ENCODE results near the gene PPP1R3G. TPM values are rescaled to one million over a fixed set of nuclear protein-coding genes. Genes with fewer than 3 reads are reported as not detected.

Gene PPP1R3G
- total and polyA plus RNA-seq, 2 of the 13 experiments (the other 11 are each of a cell fraction or from before 2014, with no cell fraction given): 1.2 to 1.3 TPM

- TF ChIP-seq MXD3 (CRISPR knock-in tag; IDR thresholded peaks at IDR 0.05): peak; percentile 43; the same call in 1 of the 2 replicates
- no peak for TF ChIP-seq ZNF326 (CRISPR knock-in tag; IDR thresholded peaks at IDR 0.05; ENCODE audit: borderline replicate concordance)
- no peak for TF ChIP-seq THYN1 (CRISPR knock-in tag; IDR thresholded peaks at IDR 0.05; ENCODE audit: borderline replicate concordance, low read depth)
- TF ChIP-seq SMC3 (IDR thresholded peaks at IDR 0.05; ENCODE audit: low read length): no peak
- TF ChIP-seq KDM5A (IDR thresholded peaks at IDR 0.05; ENCODE audit: borderline replicate concordance, low read length): no peak
- no peak for TF ChIP-seq POLR2G (IDR thresholded peaks at IDR 0.05; ENCODE audit: low read depth, low read length)
- peak; percentile 62 for TF ChIP-seq NR2C2 (CRISPR knock-in tag; IDR thresholded peaks at IDR 0.05; ENCODE audit: borderline replicate concordance)
- TF ChIP-seq, protein P1, sequence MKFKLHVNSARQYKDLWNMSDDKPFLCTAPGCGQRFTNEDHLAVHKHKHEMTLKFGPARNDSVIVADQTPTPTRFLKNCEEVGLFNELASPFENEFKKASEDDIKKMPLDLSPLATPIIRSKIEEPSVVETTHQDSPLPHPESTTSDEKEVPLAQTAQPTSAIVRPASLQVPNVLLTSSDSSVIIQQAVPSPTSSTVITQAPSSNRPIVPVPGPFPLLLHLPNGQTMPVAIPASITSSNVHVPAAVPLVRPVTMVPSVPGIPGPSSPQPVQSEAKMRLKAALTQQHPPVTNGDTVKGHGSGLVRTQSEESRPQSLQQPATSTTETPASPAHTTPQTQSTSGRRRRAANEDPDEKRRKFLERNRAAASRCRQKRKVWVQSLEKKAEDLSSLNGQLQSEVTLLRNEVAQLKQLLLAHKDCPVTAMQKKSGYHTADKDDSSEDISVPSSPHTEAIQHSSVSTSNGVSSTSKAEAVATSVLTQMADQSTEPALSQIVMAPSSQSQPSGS (CRISPR knock-in tag; IDR thresholded peaks at IDR 0.05): no peak
- no peak for TF ChIP-seq ZNF550 (CRISPR knock-in tag; IDR thresholded peaks at IDR 0.05; ENCODE audit: borderline replicate concordance)
- TF ChIP-seq, protein P2, sequence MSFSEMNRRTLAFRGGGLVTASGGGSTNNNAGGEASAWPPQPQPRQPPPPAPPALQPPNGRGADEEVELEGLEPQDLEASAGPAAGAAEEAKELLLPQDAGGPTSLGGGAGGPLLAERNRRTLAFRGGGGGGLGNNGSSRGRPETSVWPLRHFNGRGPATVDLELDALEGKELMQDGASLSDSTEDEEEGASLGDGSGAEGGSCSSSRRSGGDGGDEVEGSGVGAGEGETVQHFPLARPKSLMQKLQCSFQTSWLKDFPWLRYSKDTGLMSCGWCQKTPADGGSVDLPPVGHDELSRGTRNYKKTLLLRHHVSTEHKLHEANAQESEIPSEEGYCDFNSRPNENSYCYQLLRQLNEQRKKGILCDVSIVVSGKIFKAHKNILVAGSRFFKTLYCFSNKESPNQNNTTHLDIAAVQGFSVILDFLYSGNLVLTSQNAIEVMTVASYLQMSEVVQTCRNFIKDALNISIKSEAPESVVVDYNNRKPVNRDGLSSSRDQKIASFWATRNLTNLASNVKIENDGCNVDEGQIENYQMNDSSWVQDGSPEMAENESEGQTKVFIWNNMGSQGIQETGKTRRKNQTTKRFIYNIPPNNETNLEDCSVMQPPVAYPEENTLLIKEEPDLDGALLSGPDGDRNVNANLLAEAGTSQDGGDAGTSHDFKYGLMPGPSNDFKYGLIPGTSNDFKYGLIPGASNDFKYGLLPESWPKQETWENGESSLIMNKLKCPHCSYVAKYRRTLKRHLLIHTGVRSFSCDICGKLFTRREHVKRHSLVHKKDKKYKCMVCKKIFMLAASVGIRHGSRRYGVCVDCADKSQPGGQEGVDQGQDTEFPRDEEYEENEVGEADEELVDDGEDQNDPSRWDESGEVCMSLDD (CRISPR knock-in tag; IDR thresholded peaks at IDR 0.05; ENCODE audit: borderline replicate concordance): no peak
- peak; percentile 89 for TF ChIP-seq ZNF644 (CRISPR knock-in tag; IDR thresholded peaks at IDR 0.05; ENCODE audit: low read depth)
- TF ChIP-seq SETDB1 (CRISPR knock-in tag; IDR thresholded peaks at IDR 0.05; ENCODE audit: borderline replicate concordance): no peak
- TF ChIP-seq ZNF839 (CRISPR knock-in tag; IDR thresholded peaks at IDR 0.05; ENCODE audit: borderline replicate concordance): no peak
- TF ChIP-seq, protein P3, sequence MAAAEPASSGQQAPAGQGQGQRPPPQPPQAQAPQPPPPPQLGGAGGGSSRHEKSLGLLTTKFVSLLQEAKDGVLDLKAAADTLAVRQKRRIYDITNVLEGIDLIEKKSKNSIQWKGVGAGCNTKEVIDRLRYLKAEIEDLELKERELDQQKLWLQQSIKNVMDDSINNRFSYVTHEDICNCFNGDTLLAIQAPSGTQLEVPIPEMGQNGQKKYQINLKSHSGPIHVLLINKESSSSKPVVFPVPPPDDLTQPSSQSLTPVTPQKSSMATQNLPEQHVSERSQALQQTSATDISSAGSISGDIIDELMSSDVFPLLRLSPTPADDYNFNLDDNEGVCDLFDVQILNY (CRISPR knock-in tag; conservative IDR thresholded peaks at IDR 0.05): no peak
- TF ChIP-seq, protein P4, sequence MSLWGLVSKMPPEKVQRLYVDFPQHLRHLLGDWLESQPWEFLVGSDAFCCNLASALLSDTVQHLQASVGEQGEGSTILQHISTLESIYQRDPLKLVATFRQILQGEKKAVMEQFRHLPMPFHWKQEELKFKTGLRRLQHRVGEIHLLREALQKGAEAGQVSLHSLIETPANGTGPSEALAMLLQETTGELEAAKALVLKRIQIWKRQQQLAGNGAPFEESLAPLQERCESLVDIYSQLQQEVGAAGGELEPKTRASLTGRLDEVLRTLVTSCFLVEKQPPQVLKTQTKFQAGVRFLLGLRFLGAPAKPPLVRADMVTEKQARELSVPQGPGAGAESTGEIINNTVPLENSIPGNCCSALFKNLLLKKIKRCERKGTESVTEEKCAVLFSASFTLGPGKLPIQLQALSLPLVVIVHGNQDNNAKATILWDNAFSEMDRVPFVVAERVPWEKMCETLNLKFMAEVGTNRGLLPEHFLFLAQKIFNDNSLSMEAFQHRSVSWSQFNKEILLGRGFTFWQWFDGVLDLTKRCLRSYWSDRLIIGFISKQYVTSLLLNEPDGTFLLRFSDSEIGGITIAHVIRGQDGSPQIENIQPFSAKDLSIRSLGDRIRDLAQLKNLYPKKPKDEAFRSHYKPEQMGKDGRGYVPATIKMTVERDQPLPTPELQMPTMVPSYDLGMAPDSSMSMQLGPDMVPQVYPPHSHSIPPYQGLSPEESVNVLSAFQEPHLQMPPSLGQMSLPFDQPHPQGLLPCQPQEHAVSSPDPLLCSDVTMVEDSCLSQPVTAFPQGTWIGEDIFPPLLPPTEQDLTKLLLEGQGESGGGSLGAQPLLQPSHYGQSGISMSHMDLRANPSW (CRISPR knock-in tag; IDR thresholded peaks at IDR 0.05; ENCODE audit: borderline replicate concordance): no peak
- no peak for TF ChIP-seq ZNF614 (CRISPR knock-in tag; IDR thresholded peaks at IDR 0.05; ENCODE audit: borderline replicate concordance)
- no peak for TF ChIP-seq RCOR2 (CRISPR knock-in tag; IDR thresholded peaks at IDR 0.05)
- 0 out of 2 replicates have a peak, but pooled peaks have one; percentile 23 for TF ChIP-seq FOXO1 (CRISPR knock-in tag; IDR thresholded peaks at IDR 0.05)
- TF ChIP-seq NONO (IDR thresholded peaks at IDR 0.05): no peak
- no peak for TF ChIP-seq NONO (CRISPR knock-in tag; conservative IDR thresholded peaks at IDR 0.05)
- TF ChIP-seq GABPB1 (CRISPR knock-in tag; IDR thresholded peaks at IDR 0.05): no peak
These were observed 40.2 kb downstream of the PPP1R3G start (continued) for GRCh38 chr6:5125152-5126006.
